Measurements from ENCODE around the gene TSPAN4. TPM values are rescaled to one million over a fixed set of nuclear protein-coding genes. Genes with fewer than 3 reads are reported as not detected.

Gene TSPAN4
- total and polyA plus RNA-seq, 2 of the 13 experiments (the other 11 are each of a cell fraction or from before 2014, with no cell fraction given): 31.7 to 68.3 TPM

DNA sequence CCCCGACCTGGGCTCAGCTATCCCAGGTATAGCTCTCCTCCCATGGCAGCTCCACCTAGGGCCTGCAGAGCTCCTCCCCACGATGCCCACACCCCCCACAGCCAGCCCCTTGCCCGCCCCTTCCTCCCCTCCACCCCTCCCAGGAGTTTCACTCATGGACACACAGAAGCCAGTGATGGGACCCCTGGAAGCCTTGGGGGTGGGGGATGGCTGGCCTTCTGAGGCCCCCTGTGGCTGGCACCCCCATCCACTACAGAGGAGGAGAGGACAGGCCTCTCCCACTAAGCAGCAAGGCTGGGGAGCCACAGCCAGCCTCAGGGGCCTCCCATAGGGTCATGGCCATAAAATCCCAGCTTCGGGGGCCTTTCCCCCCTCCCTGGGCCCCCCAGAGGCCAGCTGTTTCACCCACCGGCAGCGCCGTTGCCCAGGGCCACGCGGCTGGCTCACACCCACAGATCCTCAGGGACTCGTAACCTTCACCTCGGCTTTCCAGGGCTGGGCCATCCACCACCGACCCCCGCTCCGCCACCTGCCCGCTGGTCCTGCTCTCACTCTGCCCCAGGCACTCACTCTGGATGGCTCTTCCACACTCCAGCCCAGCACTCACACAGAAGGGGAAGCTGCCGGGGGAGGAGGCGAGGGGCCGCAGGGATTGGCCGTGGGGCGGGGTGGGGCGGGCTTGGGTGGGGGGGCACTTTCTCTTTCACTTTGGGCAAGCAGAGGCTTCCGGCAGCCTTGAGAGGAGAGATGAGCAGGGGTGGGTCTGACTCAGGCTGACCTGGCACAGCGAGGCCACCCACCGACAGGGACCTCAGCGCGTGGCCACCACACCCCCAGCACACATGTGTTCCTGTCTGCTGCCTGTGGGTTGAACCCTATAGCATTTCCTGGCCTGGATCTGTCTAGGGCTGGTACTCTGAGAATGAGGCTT is 46.8 kb upstream of the TSPAN4 start (continued):
- no peak for TF ChIP-seq THAP11 (CRISPR knock-in tag; IDR thresholded peaks at IDR 0.05)
- TF ChIP-seq SETDB1 (CRISPR knock-in tag; IDR thresholded peaks at IDR 0.05; ENCODE audit: borderline replicate concordance): no peak
- peak; percentile 43 for TF ChIP-seq AGO2 (optimal IDR thresholded peaks at IDR 0.05; ENCODE audit: low read depth, low read length)
- TF ChIP-seq XRCC5 (optimal IDR thresholded peaks at IDR 0.05; ENCODE audit: low read length): no peak
- TF ChIP-seq ZNF614 (CRISPR knock-in tag; IDR thresholded peaks at IDR 0.05; ENCODE audit: borderline replicate concordance): no peak
- TF ChIP-seq PHF21A (CRISPR knock-in tag; IDR thresholded peaks at IDR 0.05): no peak
- TF ChIP-seq ZNF839 (CRISPR knock-in tag; IDR thresholded peaks at IDR 0.05; ENCODE audit: borderline replicate concordance): 0 out of 2 replicates have a peak, but pooled peaks have one; percentile 18
- no peak for TF ChIP-seq MAFK (conservative IDR thresholded peaks at IDR 0.05 in 1 of 2, IDR thresholded peaks at IDR 0.05 in 1 of 2; ENCODE audit: low read length in 2 of 2)
- TF ChIP-seq NR3C1 (CRISPR knock-in tag; IDR thresholded peaks at IDR 0.05): no peak
- TF ChIP-seq CAMTA2 (CRISPR knock-in tag; IDR thresholded peaks at IDR 0.05; ENCODE audit: borderline replicate concordance): no peak
- TF ChIP-seq RERE (CRISPR knock-in tag; IDR thresholded peaks at IDR 0.05; ENCODE audit: low read depth): no peak
- peak; percentile 43; the same call in 1 of the 2 replicates for TF ChIP-seq SIN3A (IDR thresholded peaks at IDR 0.05; ENCODE audit: borderline replicate concordance, low read depth, low read length)
- TF ChIP-seq, protein P1, sequence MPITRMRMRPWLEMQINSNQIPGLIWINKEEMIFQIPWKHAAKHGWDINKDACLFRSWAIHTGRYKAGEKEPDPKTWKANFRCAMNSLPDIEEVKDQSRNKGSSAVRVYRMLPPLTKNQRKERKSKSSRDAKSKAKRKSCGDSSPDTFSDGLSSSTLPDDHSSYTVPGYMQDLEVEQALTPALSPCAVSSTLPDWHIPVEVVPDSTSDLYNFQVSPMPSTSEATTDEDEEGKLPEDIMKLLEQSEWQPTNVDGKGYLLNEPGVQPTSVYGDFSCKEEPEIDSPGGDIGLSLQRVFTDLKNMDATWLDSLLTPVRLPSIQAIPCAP (CRISPR knock-in tag; IDR thresholded peaks at IDR 0.05; ENCODE audit: low read depth): peak; percentile 76; the same call in 1 of the 2 replicates
- no peak for TF ChIP-seq GABPA (IDR thresholded peaks at IDR 0.05; ENCODE audit: low read depth, low read length)
- TF ChIP-seq GABPA (CRISPR knock-in tag; IDR thresholded peaks at IDR 0.05; ENCODE audit: low read depth): no peak
- no peak for TF ChIP-seq YEATS4 (CRISPR knock-in tag; IDR thresholded peaks at IDR 0.05; ENCODE audit: borderline replicate concordance)
- TF ChIP-seq ZNF670 (CRISPR knock-in tag; IDR thresholded peaks at IDR 0.05; ENCODE audit: borderline replicate concordance): no peak
- 0 out of 2 replicates have a peak, but pooled peaks have one; percentile 27 for TF ChIP-seq ARNTL (CRISPR knock-in tag; IDR thresholded peaks at IDR 0.05)
- TF ChIP-seq ZNF256 (CRISPR knock-in tag; conservative IDR thresholded peaks at IDR 0.05): no peak
